Epidermal melanocyte (primary cell): ENCODE data around the gene KCNQ4.

Experiments
- DNase-seq: peaks from one replicate; pipeline ENCODE4 v3.0.0; 2011; ENCODE audit warnings: low spot score; ENCODE audit not compliant: insufficient read length

Gene KCNQ4

GRCh38 chr1:40818264-40818961 is 34.8 kb downstream of the KCNQ4 start:
- DNase-seq: no peak

GRCh38 chr1:40819101-40819500 is 35.5 kb downstream of the KCNQ4 start:
- no peak for DNase-seq

- DNase-seq: no peak
These were observed 36.7 kb downstream of the KCNQ4 start for GRCh38 chr1:40820251-40820797.

GRCh38 chr1:40820911-40821693 is 37.5 kb downstream of the KCNQ4 start:
- DNase-seq: no peak

- DNase-seq: no peak
These were observed 39.3 kb downstream of the KCNQ4 start for GRCh38 chr1:40822890-40823289.

- DNase-seq: no peak
These were observed 39.8 kb downstream of the KCNQ4 start for GRCh38 chr1:40823345-40823744.

- DNase-seq: no peak
These were observed 40.4 kb downstream of the KCNQ4 start for GRCh38 chr1:40823983-40824382.

- no peak for DNase-seq
These were observed 41.2 kb downstream of the KCNQ4 start for GRCh38 chr1:40824591-40825434.

GRCh38 chr1:40825435-40825788 is 41.8 kb downstream of the KCNQ4 start:
- no peak for DNase-seq

GRCh38 chr1:40825996-40826395 is 42.4 kb downstream of the KCNQ4 start:
- DNase-seq: no peak

GRCh38 chr1:40829631-40830245 is 46.2 kb downstream of the KCNQ4 start:
- DNase-seq: no peak

- DNase-seq: no peak
These were observed 46.9 kb downstream of the KCNQ4 start for GRCh38 chr1:40830419-40830943.

- no peak for DNase-seq
These were observed 47.6 kb downstream of the KCNQ4 start for GRCh38 chr1:40831001-40831732.

GRCh38 chr1:40833979-40834378 is 50.4 kb downstream of the KCNQ4 start:
- no peak for DNase-seq

GRCh38 chr1:40834968-40835545 is 51.5 kb downstream of the KCNQ4 start:
- DNase-seq: no peak

- no peak for DNase-seq
These were observed 52.7 kb downstream of the KCNQ4 start for GRCh38 chr1:40836283-40836682.

- no peak for DNase-seq
These were observed 54.0 kb downstream of the KCNQ4 start for GRCh38 chr1:40837601-40838000.

- no peak for DNase-seq
These were observed 54.7 kb downstream of the KCNQ4 start for GRCh38 chr1:40838045-40838979.
